ENCODE measurements around the gene C22orf42.
"Not testable (repeated sequence)": the region's sequence is repeated elsewhere in the genome, so short reads cannot be mapped to it uniquely, and the experiment has no call there.

GRCh38 chr22:32135958-32136357 is 23.1 kb downstream of the C22orf42 start:
- not testable (repeated sequence) for TF ChIP-seq USF2 (IDR thresholded peaks at IDR 0.05); CTCF (IDR thresholded peaks at IDR 0.05); HMGXB4 (CRISPR knock-in tag; IDR thresholded peaks at IDR 0.05; ENCODE audit: borderline replicate concordance); REST (IDR thresholded peaks at IDR 0.05); PBX3 (IDR thresholded peaks at IDR 0.05); ELK1 (IDR thresholded peaks at IDR 0.05; ENCODE audit: low read depth, low read length); HDAC2 (IDR thresholded peaks at IDR 0.05)
